SK-N-SH (cell line): Measurements from ENCODE around the gene SKI. TPM values are rescaled to one million over a fixed set of nuclear protein-coding genes. Genes with fewer than 3 reads are reported as not detected.
"Not testable (repeated sequence)": the region's sequence is repeated elsewhere in the genome, so short reads cannot be mapped to it uniquely, and the experiment has no call there.

Experiments
- CTCF ChIA-PET: fragments of 300-600, 350-600 bp; formaldehyde crosslinking; extraction: SDS; loops from one replicate; lab custom pipeline; 2021; lab: Yijun Ruan, JAX
- POLR2A ChIA-PET: fragments of 350-600 bp; sonication (Branson Sonifier 250); formaldehyde crosslinking; extraction: SDS; loops from one replicate; lab custom pipeline; 2020; ENCODE audit warnings: antibody characterized with exemption, inconsistent platforms; lab: Yijun Ruan, JAX
- DNase-seq: peaks from one replicate; pipeline ENCODE4 v3.0.0; 2012
- H2AFZ ChIP-seq: fragments of 200-600 bp; sonication (generic); 2 replicates; pipeline ENCODE4 v1.8.1; 2016; ENCODE audit warnings: antibody characterized with exemption, mild to moderate bottlenecking, low read depth
- H3F3A ChIP-seq: fragments of 200-600 bp; sonication (generic); replicated peaks from 2 replicates; pipeline ENCODE3; 2016; ENCODE audit warnings: antibody characterized with exemption, mild to moderate bottlenecking; ENCODE audit not compliant: insufficient read depth
- H3K27ac ChIP-seq, 2 experiments: fragments of 200-500 bp in 1 of 2; fragments of 200-600 bp in 1 of 2; sonication (Bioruptor generic) in 1 of 2; sonication (generic), shearing (Covaris generic) in 1 of 2; 2 replicates each; pipeline versions ENCODE4 v1.5.1 to v1.6.1; 2014 to 2016; ENCODE audit warnings: low read depth in 2 of 2, inconsistent platforms in 1 of 2, low read length in 1 of 2, mild to moderate bottlenecking in 1 of 2, mixed read lengths in 1 of 2
- H3K27me3 ChIP-seq: fragments of 200-600 bp; sonication (generic), shearing (Covaris generic); 2 replicates; pipeline ENCODE4 v1.6.1; 2016; ENCODE audit warnings: mixed run types; ENCODE audit not compliant: insufficient read depth
- H3K36me3 ChIP-seq, 2 experiments: fragments of 200-500 bp in 1 of 2; fragments of 200-600 bp in 1 of 2; sonication (Bioruptor generic) in 1 of 2; sonication (generic) in 1 of 2; replicated peaks in 1 of 2; 2 replicates each; pipeline versions ENCODE3 to v1.5.1; 2014 to 2016; ENCODE audit warnings: low read length in 1 of 2, mild to moderate bottlenecking in 1 of 2; ENCODE audit not compliant: insufficient read depth in 2 of 2, control insufficient read depth in 1 of 2
- H3K4me1 ChIP-seq, 2 experiments: fragments of 200-500 bp in 1 of 2; fragments of 200-600 bp in 1 of 2; sonication (Bioruptor generic) in 1 of 2; sonication (generic), shearing (Covaris generic) in 1 of 2; 2 replicates each; pipeline versions ENCODE4 v1.5.1 to v1.6.1; 2014 to 2016; ENCODE audit warnings: low read depth in 1 of 2, low read length in 1 of 2, mixed run types in 1 of 2; ENCODE audit not compliant: insufficient read depth in 2 of 2, control insufficient read depth in 1 of 2
- H3K4me2 ChIP-seq: fragments of 200-600 bp; sonication (generic), shearing (Covaris generic); 2 replicates; pipeline ENCODE4 v1.6.1; 2017; ENCODE audit warnings: mixed run types
- H3K4me3 ChIP-seq, 2 experiments: fragments of 200-500 bp in 1 of 2; fragments of 200-600 bp in 1 of 2; sonication (Bioruptor generic) in 1 of 2; sonication (generic), shearing (Covaris generic) in 1 of 2; 2 replicates each; pipeline versions ENCODE4 v1.5.1 to v1.8.1; 2014 to 2016; ENCODE audit warnings: low read depth in 2 of 2, inconsistent platforms in 1 of 2, low read length in 1 of 2, mild to moderate bottlenecking in 1 of 2, mixed read lengths in 1 of 2, moderate library complexity in 1 of 2
- H3K79me2 ChIP-seq: fragments of 200-600 bp; sonication (generic); 2 replicates; pipeline ENCODE4 v1.8.1; 2017; ENCODE audit warnings: mild to moderate bottlenecking; ENCODE audit not compliant: insufficient read depth
- H3K9ac ChIP-seq: fragments of 200-600 bp; sonication (generic); 2 replicates; pipeline ENCODE4 v1.6.1; 2017; ENCODE audit warnings: mixed run types
- H3K9me2 ChIP-seq: fragments of 200-600 bp; sonication (generic); 2 replicates; pipeline ENCODE4 v1.6.1; 2017; ENCODE audit warnings: mixed run types
- H3K9me3 ChIP-seq: fragments of 200-600 bp; sonication (generic); 2 replicates; pipeline ENCODE4 v1.6.1; 2017; ENCODE audit warnings: mixed run types, mild to moderate bottlenecking, moderate library complexity
- H4K20me1 ChIP-seq: fragments of 200-600 bp; sonication (generic); 2 replicates; pipeline ENCODE4 v1.6.1; 2017; ENCODE audit warnings: mild to moderate bottlenecking, mixed run types; ENCODE audit not compliant: insufficient read depth
- CTCF ChIP-seq: fragments of 200-600 bp; sonication (generic); IDR thresholded peaks from 2 replicates; pipeline ENCODE4 v1.6.1; 2017; ENCODE audit warnings: antibody characterized with exemption, mild to moderate bottlenecking, moderate library complexity
- EP300 ChIP-seq, 2 experiments: IDR thresholded peaks; 2 replicates each; pipeline versions ENCODE4 v1.4.0 to v1.6.1; 2012; ENCODE audit warnings: borderline replicate concordance in 1 of 2, low read depth in 1 of 2, low read length in 1 of 2
- EZH2phosphoT487 ChIP-seq: fragments of 200-600 bp; sonication (generic); IDR thresholded peaks from 2 replicates; pipeline ENCODE4 v1.6.1; 2017; ENCODE audit warnings: low read depth, mixed run types, mild to moderate bottlenecking, antibody characterized with exemption, moderate library complexity, borderline replicate concordance
- FOSL2 ChIP-seq: IDR thresholded peaks from 2 replicates; pipeline ENCODE4 v1.4.0; 2012; ENCODE audit warnings: low read depth, mild to moderate bottlenecking, moderate library complexity, borderline replicate concordance
- JUND ChIP-seq: IDR thresholded peaks from 2 replicates; pipeline ENCODE4 v1.4.0; 2012
- MEF2A ChIP-seq: IDR thresholded peaks from 2 replicates; pipeline ENCODE4 v1.4.0; 2012; ENCODE audit warnings: low read depth, borderline replicate concordance
- NFIC ChIP-seq: IDR thresholded peaks from 2 replicates; pipeline ENCODE4 v1.4.0; 2012; ENCODE audit warnings: borderline replicate concordance
- PBX3 ChIP-seq: IDR thresholded peaks from 2 replicates; pipeline ENCODE4; 2012
- RAD21 ChIP-seq: IDR thresholded peaks from 2 replicates; pipeline ENCODE4 v1.6.1; 2012; ENCODE audit warnings: mild to moderate bottlenecking, low read length
- RCOR1 ChIP-seq: fragments of 150-350 bp; IDR thresholded peaks from 2 replicates; pipeline ENCODE4 v1.6.1; 2017; ENCODE audit warnings: antibody characterized with exemption, low read length
- RFX5 ChIP-seq: IDR thresholded peaks from 2 replicates; pipeline ENCODE4 v1.6.1; 2012; ENCODE audit warnings: mild to moderate bottlenecking, improper control_type of control experiment, low read length
- TEAD4 ChIP-seq: IDR thresholded peaks from 2 replicates; pipeline ENCODE4 v1.4.0; 2012; ENCODE audit warnings: mild to moderate bottlenecking, borderline replicate concordance; ENCODE audit not compliant: insufficient read depth
- YY1 ChIP-seq: IDR thresholded peaks from 2 replicates; pipeline ENCODE4 v1.4.0; 2012; ENCODE audit warnings: low read depth, mild to moderate bottlenecking
- WGBS: methylation state at CpG from one replicate; pipeline ENCODE4 v1.1.6; 2017; ENCODE audit warnings: low lambda C conversion rate; 5-methylcytosine and 5-hydroxymethylcytosine counted together
- polyA plus RNA-seq, 3 experiments: library from polyadenylated mRNA; depleted of rRNA; stranded (reverse); fragments of >200 nt; gene quantifications; 2 replicates each; pipeline ENCODE4 v1.2.3, GENCODE V29; 2012
- TF ChIP-seq, protein P1 (sequence below): IDR thresholded peaks from 2 replicates; pipeline ENCODE4 v1.4.0; 2012; ENCODE audit warnings: low read depth

SKI gene
- polyA plus RNA-seq, 1 of the 3 experiments (the other 2 are of a cell fraction) = 7.2 TPM

GRCh38 chr1:2331580-2331979, 103.5 kb downstream of the SKI start:
- H2AFZ ChIP-seq, H3K27ac ChIP-seq, H3K36me3 ChIP-seq, H3K27me3 ChIP-seq, H3K9me3 ChIP-seq, DNase-seq, H3F3A ChIP-seq, H3K79me2 ChIP-seq, H3K4me3 ChIP-seq, H3K9ac ChIP-seq, H3K4me2 ChIP-seq, POLR2A ChIA-PET, H3K9me2 ChIP-seq, CTCF ChIA-PET, H4K20me1 ChIP-seq: not testable (repeated sequence)
- WGBS = 95% methylated on average over 32 of the region's 33 CpGs
- peaks cover 0 to 36% of the 10 kb centered on the region in 2 experiments; a peak in 1 of 4 replicates for H3K4me1 ChIP-seq

DNA sequence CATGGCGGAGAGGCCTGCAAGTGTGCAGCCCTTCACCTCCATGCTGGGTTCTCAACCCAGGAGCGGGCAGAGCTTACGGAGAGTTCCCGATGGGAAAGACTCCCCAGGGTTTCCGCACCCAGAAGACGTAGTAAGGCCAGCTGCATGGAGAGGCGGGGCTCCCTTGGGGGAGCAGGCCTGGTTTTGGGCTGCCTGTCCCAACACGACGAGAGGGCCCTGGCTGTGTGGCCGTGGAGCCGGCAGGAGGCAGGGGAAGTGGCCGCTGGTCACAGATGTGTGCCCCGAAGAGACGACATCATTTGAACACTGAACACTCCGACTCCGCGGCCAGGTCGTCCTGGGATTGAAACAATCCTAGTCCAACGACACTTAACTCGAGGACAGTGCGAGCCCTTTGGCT, 106.2 kb downstream of the SKI start:
- TF ChIP-seq EZH2phosphoT487 (no peak), FOSL2 (no peak), RAD21 (no peak), EP300 (IDR thresholded peaks at IDR 0.05; ENCODE audit: borderline replicate concordance in 1 of 2, low read depth in 1 of 2, low read length in 1 of 2) (no peak), TEAD4 (no peak), PBX3 (no peak), JUND (no peak), RCOR1 (no peak), RFX5 (no peak), MEF2A (no peak), NFIC (no peak), CTCF (no peak), YY1 (no peak)
- TF ChIP-seq, protein P1, sequence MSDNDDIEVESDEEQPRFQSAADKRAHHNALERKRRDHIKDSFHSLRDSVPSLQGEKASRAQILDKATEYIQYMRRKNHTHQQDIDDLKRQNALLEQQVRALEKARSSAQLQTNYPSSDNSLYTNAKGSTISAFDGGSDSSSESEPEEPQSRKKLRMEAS = no peak
- H3K27me3 ChIP-seq = no peaks in the 10 kb centered on the region
- H3K4me2 ChIP-seq = no peak overlapping the region
- H3K4me3 ChIP-seq = no peak overlapping the region
- peaks cover 0 to 12% of the 10 kb centered on the region in 2 experiments; a peak in 1 of 4 replicates for H3K4me1 ChIP-seq
- no peaks in the 10 kb centered on the region for H3K36me3 ChIP-seq
- no peak for DNase-seq
- CTCF ChIA-PET = interaction anchor here (2.7 kb wide), 1 partner anchor 19 kb away, joined by 9 read pairs; no protein-coding TSS in a partner anchor
- no peaks in the 10 kb centered on the region for H3K9me2 ChIP-seq
- H3K79me2 ChIP-seq = no peaks in the 10 kb centered on the region
- POLR2A ChIA-PET = interaction anchor here (1.0 kb wide), 1 partner anchor 18 kb away, joined by 3 read pairs; no protein-coding TSS in a partner anchor
- 90% methylated on average over 12 of the region's 21 CpGs for WGBS
- H4K20me1 ChIP-seq = no peaks in the 10 kb centered on the region
- no peak overlapping the region for H2AFZ ChIP-seq
- H3K27ac ChIP-seq = no peak overlapping the region
- H3K9me3 ChIP-seq = no peaks in the 10 kb centered on the region
- H3K9ac ChIP-seq = no peak overlapping the region
- H3F3A ChIP-seq = no peaks in the 10 kb centered on the region
